ACC112 (cell line): Measurements from ENCODE around the gene PCDH12.

Experiments
- H2AFZ ChIP-seq: fragments of 200-600 bp; sonication (generic); one replicate; pipeline ENCODE4 v1.6.0; 2017; ENCODE audit warnings: antibody characterized with exemption, low read length; ENCODE audit not compliant: unreplicated experiment
- H3K27ac ChIP-seq: fragments of 200-600 bp; sonication (generic); 2 replicates; pipeline ENCODE4 v1.5.1; 2014; ENCODE audit warnings: low read depth, mild to moderate bottlenecking, antibody characterized with exemption, low read length, moderate library complexity
- H3K27me3 ChIP-seq: fragments of 200-600 bp; sonication (generic); 2 replicates; pipeline ENCODE4 v1.6.1; 2014; ENCODE audit warnings: mild to moderate bottlenecking, antibody characterized with exemption, low read length, moderate library complexity, mixed read lengths; ENCODE audit not compliant: insufficient read depth
- H3K36me3 ChIP-seq: fragments of 200-600 bp; sonication (generic); 2 replicates; pipeline ENCODE4 v1.6.1; 2016; ENCODE audit warnings: mild to moderate bottlenecking, antibody characterized with exemption, low read length, moderate library complexity, mixed read lengths; ENCODE audit not compliant: insufficient read depth
- H3K4me1 ChIP-seq: fragments of 200-600 bp; sonication (generic); one replicate; pipeline ENCODE4 v1.6.1; 2016; ENCODE audit warnings: low read length, mixed read lengths; ENCODE audit not compliant: insufficient read depth, unreplicated experiment, control insufficient read depth
- H3K4me3 ChIP-seq: fragments of 200-600 bp; sonication (generic); 2 replicates; pipeline ENCODE4 v1.5.1; 2014; ENCODE audit warnings: mild to moderate bottlenecking, low read depth, low read length
- H3K79me2 ChIP-seq: fragments of 200-600 bp; sonication (generic); one replicate; pipeline ENCODE4 v1.6.0; 2016; ENCODE audit warnings: low read length; ENCODE audit not compliant: control insufficient read depth, unreplicated experiment, insufficient read depth

The PCDH12 gene

DNA sequence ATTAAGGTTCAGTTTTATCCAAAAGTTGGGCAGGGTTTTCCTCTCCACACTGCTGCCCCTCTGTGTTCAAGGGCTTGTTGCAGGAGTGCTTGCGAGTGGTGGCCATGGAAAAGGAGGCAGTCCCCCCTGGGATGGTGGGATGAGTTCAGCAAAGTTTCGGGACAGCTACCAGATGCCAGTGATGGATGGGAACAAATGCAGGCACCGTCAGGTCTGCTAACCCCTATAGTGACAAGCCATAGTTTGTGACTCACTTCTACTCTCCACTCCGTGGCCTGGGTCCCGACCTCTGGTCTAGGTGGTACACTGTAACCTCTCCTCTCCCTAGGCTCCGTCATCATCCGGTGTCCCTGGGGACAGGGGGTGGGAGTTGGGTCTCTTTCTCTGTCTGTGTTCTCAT is 7.1 kb upstream of the PCDH12 start:
- peaks cover 9% of the 10 kb centered on the region for H3K79me2 ChIP-seq
- H3K27me3 ChIP-seq: no peaks in the 10 kb centered on the region
- no peak overlapping the region for H3K27ac ChIP-seq
- no peak overlapping the region for H2AFZ ChIP-seq
- H3K4me3 ChIP-seq: no peak overlapping the region
- H3K36me3 ChIP-seq: no peaks in the 10 kb centered on the region
- peaks cover 5% of the 10 kb centered on the region for H3K4me1 ChIP-seq

DNA sequence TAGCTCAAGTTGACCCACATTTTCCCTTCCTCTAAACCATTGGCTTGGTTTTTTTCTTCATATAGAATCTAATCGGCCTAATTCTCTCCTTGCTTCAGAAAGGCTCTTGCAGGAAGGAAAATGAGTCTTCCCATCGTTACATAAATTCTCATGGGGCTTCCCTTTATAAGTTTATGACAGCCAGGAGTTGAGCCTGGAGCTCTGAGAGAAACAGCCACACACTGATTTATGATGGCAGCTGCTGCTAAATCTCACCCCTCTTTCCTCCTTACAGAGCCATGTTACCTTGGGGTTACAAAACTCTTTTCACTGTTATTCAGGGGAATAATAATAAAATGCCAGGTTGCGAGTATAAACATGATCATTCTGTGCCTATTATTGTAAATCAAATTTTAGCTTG is 5.7 kb upstream of the PCDH12 start:
- Histone ChIP-seq H3K79me2 (no peaks in the 10 kb centered on the region), H3K27ac (no peak overlapping the region), H3K4me1 (peaks cover 3% of the 10 kb centered on the region), H3K27me3 (no peaks in the 10 kb centered on the region), H2AFZ (no peak overlapping the region), H3K36me3 (no peaks in the 10 kb centered on the region), H3K4me3 (no peak overlapping the region)

DNA sequence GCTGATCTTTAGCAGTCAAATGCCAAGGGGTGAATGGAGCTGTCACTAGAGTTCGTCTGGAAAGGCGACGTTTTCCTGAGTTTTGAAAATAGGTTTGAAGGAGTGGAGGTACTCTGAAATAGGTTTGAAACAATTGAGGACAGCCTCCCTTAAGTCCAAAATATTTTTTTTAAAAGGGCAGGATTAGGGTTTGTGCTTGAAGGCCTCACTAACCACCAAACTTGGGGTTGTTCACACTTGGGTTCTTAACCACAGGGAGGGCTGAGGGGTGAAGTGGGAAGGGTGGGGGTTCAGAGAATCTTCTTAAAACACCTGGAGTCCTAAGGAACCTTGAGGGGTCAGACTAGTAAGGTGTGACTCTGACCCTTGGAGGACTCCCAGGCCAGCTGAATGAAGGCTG is 3.5 kb upstream of the PCDH12 start:
- no peak overlapping the region for H3K4me3 ChIP-seq
- H2AFZ ChIP-seq: peak overlapping the region; percentile 64
- no peaks in the 10 kb centered on the region for H3K4me1 ChIP-seq
- no peaks in the 10 kb centered on the region for H3K79me2 ChIP-seq
- H3K27ac ChIP-seq: no peak overlapping the region
- H3K27me3 ChIP-seq: no peaks in the 10 kb centered on the region
- no peaks in the 10 kb centered on the region for H3K36me3 ChIP-seq

DNA sequence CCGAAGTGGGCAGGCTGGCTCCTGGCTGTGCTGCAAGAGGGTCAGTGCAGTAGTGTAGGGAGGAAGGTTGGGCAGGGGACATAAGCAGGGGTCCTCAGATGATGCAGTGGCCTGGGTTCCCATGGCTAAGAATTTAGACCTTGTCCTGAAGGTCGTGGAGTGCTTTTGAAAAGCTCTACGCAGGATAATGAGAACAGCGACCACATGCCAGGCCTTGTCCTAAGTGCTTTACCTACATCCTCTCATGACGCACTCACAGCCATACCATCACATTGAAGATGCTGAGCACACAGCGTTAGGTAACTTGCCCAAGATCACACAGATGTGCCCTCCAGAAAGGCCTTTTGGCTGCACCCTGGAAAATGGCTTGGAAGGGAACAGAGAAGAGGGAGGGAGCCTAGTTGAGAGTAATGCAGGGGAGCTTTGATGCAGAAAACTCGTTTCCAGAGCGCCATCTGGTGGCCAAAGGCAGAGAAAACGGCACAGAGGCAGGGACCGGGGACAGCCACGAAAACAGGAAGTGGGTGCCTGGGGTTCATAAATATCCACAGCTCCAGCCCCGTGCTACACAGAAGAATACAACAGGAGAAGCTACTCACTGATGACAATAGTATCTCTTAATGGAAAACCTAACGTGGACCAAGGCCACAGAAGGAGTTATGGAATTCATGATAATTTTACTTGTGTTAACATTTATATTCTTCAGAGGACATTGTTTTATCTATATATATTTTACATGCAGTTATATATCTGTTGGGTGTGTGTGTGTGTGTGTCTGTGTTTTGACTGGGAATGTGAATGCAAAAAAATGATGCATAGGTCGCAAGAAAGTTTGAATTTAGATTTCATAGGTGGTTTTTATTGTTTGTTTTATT is 2.7 kb upstream of the PCDH12 start:
- Histone ChIP-seq H3K79me2 (no peaks in the 10 kb centered on the region), H3K36me3 (no peaks in the 10 kb centered on the region), H3K4me1 (no peaks in the 10 kb centered on the region), H2AFZ (peak overlapping the region; percentile 77), H3K27ac (no peak overlapping the region), H3K27me3 (no peaks in the 10 kb centered on the region), H3K4me3 (no peak overlapping the region)

DNA sequence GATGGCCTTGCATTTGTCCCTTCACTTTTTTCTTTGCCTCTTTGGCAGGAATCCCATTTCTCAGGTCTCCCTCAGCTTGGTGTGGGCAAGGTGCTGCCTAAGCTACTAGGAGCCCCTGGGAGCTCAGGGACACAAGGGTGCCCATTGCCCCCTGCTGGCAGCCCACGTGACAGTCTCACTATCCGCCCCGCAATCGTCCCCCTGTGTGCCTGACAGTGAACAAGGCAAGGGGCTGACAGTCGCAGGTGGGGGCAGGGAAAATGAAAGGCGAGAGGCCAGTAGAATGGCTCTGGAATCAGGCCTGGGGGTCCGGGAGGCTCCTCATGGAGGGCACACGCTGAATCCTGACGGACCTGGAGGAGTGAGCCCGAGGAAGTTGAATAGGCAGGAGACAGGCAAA is 2.0 kb upstream of the PCDH12 start:
- no peaks in the 10 kb centered on the region for H3K27me3 ChIP-seq
- no peak overlapping the region for H3K4me3 ChIP-seq
- no peaks in the 10 kb centered on the region for H3K79me2 ChIP-seq
- no peaks in the 10 kb centered on the region for H3K4me1 ChIP-seq
- H2AFZ ChIP-seq: no peak overlapping the region
- no peak overlapping the region for H3K27ac ChIP-seq
- H3K36me3 ChIP-seq: no peaks in the 10 kb centered on the region

DNA sequence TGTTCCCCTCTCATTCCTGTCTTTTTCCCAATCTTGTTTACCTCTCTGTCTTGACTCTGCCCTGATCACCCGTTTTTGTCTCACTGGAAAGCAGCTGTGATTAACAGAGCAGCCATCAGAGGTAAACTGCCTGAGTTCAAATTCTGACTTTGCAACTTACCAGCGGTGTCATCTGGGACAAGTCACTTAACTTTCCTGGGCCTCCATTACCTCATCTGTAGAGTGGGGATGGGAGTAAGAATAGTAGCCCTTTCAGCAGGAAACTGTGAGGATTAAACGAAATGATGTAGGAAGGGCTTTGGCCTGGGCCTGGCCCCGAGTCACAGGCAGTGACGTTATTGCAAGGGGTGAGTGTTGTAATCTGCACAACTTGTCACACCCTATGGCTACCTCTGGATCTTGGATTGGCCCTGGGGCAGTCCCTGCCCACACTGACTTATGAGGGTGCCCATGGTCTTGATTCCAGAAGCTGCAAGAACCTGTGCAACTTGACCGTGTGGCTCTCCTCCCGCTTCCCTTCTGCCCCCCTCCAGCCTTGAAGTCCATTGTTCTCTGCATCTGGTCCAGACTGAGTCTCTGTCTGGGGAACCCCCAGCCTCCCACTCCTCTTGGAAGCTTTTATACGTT is 657 bp upstream of the PCDH12 start:
- Histone ChIP-seq H3K79me2 (no peaks in the 10 kb centered on the region), H3K36me3 (no peaks in the 10 kb centered on the region), H3K27me3 (no peaks in the 10 kb centered on the region), H3K27ac (no peak overlapping the region), H3K4me3 (no peak overlapping the region), H3K4me1 (no peaks in the 10 kb centered on the region), H2AFZ (no peak overlapping the region)

DNA sequence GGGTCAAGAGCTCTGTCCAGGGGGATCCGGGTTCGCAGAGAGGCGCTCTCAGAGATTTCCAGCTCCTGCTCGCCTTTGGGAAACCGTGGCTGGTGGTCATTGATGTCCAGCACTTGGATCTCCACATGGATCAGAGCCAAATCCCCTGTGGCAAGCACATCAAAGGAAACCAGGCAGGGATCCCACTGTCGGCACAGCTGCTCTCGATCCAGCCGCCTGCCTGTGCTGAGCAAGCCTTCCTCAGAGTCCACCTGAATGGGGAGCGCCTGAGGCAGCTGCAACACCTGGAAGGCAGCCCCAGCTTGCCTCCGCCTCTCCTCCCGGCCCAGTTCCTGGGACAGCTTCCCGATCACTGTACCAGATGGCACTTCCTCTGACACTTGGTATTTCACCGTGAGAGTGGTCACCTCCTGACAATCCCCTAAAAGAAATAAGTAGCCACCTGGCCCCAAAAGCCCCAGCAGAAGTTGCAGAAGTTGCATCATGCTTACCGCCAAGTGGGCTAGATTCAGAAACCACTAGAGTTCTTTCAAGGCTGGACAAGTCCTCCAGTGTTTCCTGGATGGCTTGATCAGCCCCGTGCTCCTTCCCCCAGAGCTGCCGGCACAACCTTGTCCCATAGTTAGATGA is 520 bp downstream of the PCDH12 start:
- no peaks in the 10 kb centered on the region for H3K4me1 ChIP-seq
- no peak overlapping the region for H3K27ac ChIP-seq
- H3K4me3 ChIP-seq: no peak overlapping the region
- no peaks in the 10 kb centered on the region for H3K36me3 ChIP-seq
- no peaks in the 10 kb centered on the region for H3K79me2 ChIP-seq
- no peaks in the 10 kb centered on the region for H3K27me3 ChIP-seq
- no peak overlapping the region for H2AFZ ChIP-seq

DNA sequence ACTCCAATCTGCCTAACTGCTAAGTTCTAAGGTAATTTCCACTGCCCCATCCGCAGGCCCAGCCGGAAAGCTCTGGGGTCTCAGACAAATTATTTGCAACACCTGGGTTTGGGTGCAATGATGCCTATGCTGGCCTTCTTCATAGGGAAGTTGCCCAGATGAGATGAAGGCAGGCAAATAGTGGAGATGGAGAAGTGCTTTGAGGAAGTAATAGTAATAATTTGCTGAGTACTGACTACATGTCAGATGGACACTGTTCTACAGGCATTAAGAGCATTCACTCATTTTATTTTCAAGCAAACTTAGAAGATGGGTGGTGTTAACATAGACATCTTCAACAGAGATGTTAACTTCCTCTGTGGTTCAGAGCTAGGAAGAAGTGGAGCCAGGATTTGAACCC is 3.8 kb downstream of the PCDH12 start:
- H3K27ac ChIP-seq: no peak overlapping the region
- no peaks in the 10 kb centered on the region for H3K4me1 ChIP-seq

DNA sequence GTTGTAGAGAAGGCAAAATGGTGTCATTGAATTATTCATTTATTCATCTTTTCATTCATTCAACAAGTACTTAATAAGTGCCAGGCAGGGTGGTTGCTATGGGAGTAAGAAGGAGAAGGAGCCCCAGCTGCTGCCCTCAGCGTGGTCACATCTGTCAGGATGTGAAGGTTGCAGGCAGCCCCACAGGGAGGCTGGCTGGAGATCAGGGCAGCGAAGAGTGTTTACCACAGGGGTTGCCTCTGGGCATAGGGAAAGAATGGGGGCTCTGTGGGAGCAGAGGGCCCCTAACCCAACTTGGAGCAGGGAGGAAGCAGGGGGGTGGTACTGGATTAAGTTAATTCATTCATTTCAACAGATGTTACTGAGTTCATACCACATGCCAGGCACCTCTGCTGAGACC is 6.0 kb downstream of the PCDH12 start:
- H2AFZ ChIP-seq: no peak overlapping the region
- no peaks in the 10 kb centered on the region for H3K4me1 ChIP-seq
- no peak overlapping the region for H3K4me3 ChIP-seq
- no peaks in the 10 kb centered on the region for H3K27me3 ChIP-seq
- no peak overlapping the region for H3K27ac ChIP-seq
- no peaks in the 10 kb centered on the region for H3K36me3 ChIP-seq
- no peaks in the 10 kb centered on the region for H3K79me2 ChIP-seq

More for the DNA sequence above, 3.8 kb downstream of the PCDH12 start:
- Histone ChIP-seq H3K27me3 (no peaks in the 10 kb centered on the region), H2AFZ (no peak overlapping the region), H3K36me3 (no peaks in the 10 kb centered on the region), H3K79me2 (no peaks in the 10 kb centered on the region), H3K4me3 (no peak overlapping the region)

DNA sequence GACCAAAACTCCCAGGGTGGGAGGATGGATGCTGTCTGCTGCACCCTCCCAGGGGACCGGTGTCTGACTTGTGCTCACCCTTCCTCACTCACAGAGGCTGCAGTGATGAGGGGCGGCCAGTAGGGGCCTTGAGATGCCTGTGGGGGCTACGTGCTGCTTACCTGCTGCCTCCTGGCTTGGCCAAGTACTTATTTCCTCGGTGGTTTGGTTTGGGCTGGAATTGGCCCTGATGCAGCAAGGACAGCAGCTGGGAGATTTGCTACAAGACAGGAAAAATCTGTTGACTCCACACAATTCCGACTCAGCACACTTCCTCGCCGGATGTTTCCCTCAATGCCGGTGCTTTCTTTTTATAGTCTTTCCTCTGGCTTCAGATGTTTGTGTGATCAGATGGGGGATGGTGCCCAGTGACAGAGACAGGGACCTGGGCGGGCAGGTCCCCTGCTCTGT is 6.6 kb downstream of the PCDH12 start:
- Histone ChIP-seq H3K4me1 (no peaks in the 10 kb centered on the region), H3K27ac (no peak overlapping the region), H3K4me3 (no peak overlapping the region), H3K36me3 (no peaks in the 10 kb centered on the region), H3K79me2 (no peaks in the 10 kb centered on the region), H2AFZ (no peak overlapping the region), H3K27me3 (no peaks in the 10 kb centered on the region)
